ENCODE data around the gene SLIT3.

DNA sequence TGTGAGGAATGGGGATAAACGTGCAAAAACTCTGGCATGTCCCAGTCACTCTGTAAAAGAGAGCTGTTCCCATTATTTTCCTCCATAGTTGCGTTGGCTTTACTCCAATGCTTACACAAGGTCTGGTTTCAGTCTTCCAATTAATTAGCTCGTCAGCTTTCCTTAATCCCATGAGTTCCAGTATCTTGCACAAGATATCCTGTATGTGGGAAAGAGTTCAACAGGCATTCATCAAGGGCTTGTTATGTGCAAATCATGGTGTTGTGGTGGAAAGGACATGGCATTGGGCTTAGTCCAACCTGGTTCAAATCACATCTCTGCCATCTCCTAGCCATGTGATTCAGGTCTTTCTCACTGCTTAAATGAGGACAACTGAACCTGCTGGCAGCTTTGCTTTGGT, 644.3 kb downstream of the SLIT3 start:
- no peak for TF ChIP-seq EZH2phosphoT487 (IDR thresholded peaks at IDR 0.05; ENCODE audit: borderline replicate concordance)
- TF ChIP-seq, protein P1, sequence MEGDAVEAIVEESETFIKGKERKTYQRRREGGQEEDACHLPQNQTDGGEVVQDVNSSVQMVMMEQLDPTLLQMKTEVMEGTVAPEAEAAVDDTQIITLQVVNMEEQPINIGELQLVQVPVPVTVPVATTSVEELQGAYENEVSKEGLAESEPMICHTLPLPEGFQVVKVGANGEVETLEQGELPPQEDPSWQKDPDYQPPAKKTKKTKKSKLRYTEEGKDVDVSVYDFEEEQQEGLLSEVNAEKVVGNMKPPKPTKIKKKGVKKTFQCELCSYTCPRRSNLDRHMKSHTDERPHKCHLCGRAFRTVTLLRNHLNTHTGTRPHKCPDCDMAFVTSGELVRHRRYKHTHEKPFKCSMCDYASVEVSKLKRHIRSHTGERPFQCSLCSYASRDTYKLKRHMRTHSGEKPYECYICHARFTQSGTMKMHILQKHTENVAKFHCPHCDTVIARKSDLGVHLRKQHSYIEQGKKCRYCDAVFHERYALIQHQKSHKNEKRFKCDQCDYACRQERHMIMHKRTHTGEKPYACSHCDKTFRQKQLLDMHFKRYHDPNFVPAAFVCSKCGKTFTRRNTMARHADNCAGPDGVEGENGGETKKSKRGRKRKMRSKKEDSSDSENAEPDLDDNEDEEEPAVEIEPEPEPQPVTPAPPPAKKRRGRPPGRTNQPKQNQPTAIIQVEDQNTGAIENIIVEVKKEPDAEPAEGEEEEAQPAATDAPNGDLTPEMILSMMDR (conservative IDR thresholded peaks at IDR 0.05; ENCODE audit: low read length) = no peak

All from Loucy (cell line).